Stimulated activated CD8-positive, alpha-beta memory T cell treated with anti-CD3 and anti-CD28 coated beads, Interleukin-15, amount 100 ng/mL, for 48 hours (primary cell): ENCODE results near the gene CAST.

ENCODE experiments used
- DNase-seq, 2 donors: peaks; one replicate each; pipeline ENCODE4 v3.0.0-alpha.2; 2020; ENCODE audit warnings: low read depth in 2 of 2

The CAST gene

GRCh38 chr5:96745025-96745424 is 82.8 kb downstream of the CAST start:
- DNase-seq, result no peak

DNA sequence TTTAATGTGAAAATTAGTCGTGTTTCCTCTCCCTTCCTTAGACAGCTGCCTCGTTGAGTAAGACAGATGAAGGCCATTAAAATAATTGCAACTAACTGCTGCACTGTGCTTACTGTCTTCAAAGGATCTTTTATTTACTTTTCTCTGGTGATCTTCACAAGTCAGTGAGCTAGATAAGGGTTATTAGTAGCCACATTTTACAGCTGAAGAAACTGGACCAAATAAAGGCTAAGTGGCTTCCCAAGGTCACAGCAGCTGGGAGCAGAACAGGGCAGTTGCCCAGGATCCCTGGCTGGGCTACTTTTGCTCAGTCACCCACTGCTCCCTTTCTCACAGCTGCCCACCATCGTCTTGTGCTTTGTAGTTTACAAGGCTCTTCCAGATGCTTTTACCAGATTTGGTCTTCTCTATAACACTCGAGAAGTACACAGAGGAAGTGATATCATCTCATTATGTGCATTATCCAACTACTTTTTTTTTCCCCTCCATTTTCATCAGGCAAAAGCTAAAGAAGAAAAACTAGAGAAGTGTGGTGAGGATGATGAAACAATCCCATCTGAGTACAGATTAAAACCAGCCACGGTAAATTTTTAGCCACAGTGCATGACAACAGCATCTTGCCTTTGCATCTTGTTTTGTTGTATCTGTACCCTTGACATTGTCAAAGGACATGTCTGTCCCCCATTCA is 83.8 kb downstream of the CAST start:
- no peak for DNase-seq

DNA sequence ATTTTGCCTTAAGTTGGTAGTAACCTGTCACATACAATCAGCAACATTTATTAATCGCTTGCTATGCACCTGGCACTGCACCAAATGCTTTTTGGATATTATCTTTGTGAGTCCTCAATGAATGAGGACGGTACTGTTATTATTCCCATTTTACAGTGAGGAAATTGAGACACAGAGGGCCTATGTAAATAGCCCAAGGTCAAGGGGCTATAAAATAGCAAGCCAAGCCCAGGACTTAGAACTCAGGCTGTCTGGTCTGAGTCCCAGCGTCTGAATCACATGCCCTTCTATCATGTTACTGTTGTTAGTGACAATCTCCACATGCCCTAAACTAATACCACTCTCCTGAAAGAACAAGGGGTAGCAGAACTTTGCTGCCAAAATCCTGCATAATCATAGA is 85.5 kb downstream of the CAST start:
- no peak for DNase-seq

- no peak for DNase-seq
Measured at GRCh38 chr5:96750110-96750822, 88.1 kb downstream of the CAST start.

- DNase-seq, result no peak
Measured at GRCh38 chr5:96751203-96752169, 89.3 kb downstream of the CAST start.

GRCh38 chr5:96752341-96753016 is 90.3 kb downstream of the CAST start:
- DNase-seq, result no peak

DNA sequence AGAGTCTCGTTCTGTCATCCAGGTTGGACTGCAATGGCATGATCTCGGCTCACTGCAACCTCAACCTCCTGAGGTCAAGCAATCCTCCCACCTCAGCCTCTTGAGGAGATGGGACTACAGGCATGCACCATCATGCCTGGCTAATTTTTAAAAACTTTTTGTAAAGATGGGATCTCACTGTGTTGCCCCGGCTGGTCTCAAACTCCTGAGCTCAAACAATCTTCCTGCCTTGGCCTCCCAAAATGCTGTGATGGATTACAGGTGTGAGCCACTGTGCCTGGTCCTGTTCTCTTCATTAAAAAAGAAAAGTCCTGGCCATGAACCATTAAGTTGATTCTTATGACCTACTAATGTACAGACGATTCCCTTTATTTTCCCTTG is 90.8 kb downstream of the CAST start:
- no peak for DNase-seq

GRCh38 chr5:96753848-96754247 is 91.7 kb downstream of the CAST start:
- no peak for DNase-seq

- DNase-seq, result no peak
Measured at GRCh38 chr5:96755851-96756250, 93.7 kb downstream of the CAST start.

DNA sequence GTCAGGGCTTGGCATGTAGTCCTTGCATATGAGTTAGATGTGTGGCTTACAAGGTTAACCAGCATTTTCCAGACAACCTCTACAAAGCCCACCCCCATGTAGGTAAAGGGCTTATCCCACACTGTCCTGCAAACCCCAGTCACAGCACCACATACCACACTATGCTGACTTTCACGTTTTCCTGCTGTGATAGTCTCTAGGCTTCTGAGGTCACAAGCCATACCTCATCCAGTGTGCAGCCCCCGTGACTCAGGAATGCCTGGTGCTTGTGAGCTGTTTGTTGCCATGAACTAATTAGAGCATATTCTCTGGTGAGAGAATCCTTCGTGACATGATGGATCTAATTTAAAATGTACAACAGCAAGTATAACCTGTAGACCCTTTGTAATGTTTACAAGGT is 94.8 kb downstream of the CAST start:
- no peak for DNase-seq

DNA sequence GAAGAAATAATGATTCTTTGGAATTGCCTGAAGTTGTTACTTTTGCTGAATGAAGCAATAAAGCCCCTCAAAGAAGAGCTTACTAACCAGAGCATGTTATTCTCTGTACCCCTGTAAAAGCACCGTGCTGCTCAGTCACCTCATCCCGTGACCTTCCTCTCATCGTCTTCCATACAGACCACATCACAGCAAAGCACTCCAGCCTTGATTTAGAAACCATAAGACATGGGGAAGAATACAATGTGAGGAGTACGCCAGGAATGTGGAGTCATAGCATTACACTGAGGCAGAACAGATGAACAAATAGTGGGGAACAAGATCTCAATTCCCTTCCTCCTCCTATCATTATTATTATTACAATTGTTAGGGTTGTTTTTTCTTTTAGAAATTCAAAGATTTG is 96.4 kb downstream of the CAST start:
- no peak for DNase-seq

DNA sequence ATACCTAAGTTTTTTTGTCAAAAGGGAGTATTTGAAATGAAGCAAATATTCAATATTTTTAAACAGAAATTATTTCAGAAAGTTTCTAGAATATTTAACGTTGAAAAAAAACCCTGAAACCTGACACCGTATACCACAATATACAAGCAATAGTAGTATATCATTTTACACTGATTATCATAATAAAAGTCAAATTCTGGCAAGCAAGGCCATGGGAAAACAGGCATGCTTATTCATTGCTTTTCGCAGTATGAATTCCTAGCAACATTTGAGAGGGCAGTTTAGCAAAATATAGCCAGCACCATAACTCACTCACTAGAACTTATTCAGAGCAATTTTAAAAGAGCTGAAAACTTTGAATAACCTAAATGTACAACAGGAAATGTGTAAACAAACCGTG is 99.4 kb downstream of the CAST start:
- DNase-seq, result no peak

- DNase-seq, result no peak
Measured at GRCh38 chr5:96763026-96763425, 100.8 kb downstream of the CAST start.

DNA sequence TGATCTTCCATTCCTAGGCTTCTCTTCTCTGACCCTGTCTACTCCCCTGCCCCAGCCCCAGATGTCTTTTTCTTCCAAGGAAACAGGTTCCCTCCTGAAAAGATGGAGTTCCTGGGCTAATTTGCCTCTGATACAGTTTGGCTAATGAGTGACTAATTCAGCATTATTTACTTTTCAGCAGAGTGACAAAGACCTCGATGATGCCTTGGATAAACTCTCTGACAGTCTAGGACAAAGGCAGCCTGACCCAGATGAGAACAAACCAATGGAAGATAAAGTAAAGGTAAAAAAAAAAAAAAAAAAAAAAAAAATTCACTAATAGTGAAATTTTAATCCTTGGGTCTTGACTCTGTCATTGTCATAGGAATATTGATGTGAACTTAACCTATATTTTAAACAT is 102.9 kb downstream of the CAST start:
- DNase-seq, result no peak

DNA sequence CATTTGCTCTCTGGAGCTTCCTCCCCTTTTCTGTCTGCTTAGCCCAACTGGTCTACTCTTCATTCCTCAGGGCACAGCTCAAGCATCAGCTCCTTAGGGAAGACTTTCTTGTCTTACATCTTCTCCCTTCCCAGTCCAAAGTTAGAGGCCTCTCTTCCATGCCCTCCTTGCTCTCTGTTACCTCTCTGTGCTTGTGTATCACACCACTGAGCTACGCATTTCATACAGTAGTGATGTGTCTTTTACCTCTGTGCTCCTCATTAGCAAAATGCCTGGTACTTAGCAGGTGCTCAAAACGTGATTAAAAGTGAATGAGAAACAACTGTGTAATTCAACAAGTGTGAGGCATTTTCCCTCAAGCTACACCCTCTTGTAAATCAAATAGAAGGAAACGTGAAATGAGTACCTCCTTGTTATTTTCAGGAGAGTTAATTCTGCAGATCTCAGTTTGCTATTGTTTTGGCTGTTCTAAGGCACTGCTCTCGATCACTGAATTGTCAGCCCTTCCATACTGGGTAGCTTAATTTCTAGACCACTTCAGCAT is 106.6 kb downstream of the CAST start:
- no peak for DNase-seq

DNA sequence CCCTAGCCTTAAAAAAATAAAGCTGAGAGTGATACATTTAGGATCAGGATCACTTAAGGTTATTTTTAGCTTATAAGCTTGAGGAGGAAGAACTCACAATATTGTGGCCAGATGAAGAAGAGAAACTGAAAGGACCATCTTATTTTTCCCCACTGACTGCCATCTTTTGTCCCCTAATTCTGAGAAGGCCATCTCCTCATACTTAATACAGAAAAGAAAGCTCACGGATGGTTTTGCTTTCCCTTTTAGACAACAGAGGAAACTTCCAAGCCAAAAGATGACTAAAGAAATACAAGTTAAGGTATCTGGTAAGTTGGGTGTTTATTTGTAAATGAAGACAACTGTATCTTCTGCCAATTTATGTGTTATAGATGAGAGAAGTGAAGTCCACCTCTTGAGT is 109.2 kb downstream of the CAST start:
- no peak for DNase-seq

GRCh38 chr5:96772111-96772510 is 109.9 kb downstream of the CAST start:
- DNase-seq, result no peak

DNA sequence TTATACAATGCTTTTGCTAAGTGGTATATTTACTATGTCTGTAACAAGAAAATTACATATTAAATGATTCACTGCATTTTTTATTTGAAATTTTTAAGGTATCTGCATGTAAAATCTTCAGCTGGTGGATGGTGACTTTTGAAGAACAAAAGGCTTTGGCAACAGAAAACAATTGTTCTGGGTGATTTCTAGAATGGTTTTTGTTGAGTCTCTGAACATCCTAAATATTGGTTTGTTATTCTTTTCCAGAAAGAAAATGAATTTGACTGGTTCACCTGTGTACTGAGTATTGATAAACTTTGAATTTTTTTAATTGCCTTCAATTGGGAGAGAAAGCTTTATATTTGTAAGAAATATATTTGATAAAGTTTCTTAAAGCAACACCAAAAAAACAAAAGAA is 110.4 kb downstream of the CAST start:
- no peak for DNase-seq

GRCh38 chr5:96775050-96775449 is 112.9 kb downstream of the CAST start:
- DNase-seq, result no peak

DNA sequence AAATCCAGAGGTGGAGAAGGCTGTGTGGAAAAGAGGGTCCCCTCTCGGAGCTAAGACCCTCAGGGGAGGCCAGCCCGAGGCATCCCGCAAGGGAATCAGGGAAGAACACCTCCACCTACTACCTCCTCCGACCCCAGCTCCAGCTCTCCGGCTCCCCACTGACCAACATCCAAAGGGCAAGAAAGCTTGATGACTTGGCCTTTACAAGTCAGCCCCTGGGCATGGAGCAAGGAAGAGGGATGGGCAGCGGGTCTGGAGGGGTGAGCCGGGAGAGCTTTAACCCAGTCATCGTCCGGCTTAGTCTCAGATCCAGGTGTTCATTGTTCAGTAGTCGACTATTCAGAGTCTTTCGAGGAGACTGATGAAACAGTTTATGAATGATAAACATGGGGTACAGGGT is 113.5 kb downstream of the CAST start:
- no peak for DNase-seq

DNA sequence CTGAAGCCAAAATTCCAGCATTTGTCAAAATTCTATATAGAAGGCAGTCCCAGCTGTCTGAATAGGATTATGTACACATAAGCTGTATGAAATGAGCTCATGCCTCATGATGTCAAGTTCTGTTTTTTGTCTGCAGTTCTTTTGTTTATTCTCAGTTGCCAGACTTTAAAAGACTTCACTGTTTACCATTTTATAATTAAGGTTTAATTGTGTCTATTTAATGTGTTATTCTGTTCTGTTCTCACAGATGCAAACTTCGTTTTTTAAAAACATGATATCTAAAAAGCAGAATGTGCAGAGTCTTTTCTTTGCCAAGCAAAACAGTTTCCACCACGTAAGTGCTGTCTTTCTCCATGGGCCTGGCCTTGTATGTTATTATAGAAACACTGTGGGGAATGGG is 114.4 kb downstream of the CAST start:
- no peak for DNase-seq

GRCh38 chr5:96778409-96778808 is 116.2 kb downstream of the CAST start:
- no peak for DNase-seq
